ENCODE measurements around the gene BAMBI.

The BAMBI gene

DNA sequence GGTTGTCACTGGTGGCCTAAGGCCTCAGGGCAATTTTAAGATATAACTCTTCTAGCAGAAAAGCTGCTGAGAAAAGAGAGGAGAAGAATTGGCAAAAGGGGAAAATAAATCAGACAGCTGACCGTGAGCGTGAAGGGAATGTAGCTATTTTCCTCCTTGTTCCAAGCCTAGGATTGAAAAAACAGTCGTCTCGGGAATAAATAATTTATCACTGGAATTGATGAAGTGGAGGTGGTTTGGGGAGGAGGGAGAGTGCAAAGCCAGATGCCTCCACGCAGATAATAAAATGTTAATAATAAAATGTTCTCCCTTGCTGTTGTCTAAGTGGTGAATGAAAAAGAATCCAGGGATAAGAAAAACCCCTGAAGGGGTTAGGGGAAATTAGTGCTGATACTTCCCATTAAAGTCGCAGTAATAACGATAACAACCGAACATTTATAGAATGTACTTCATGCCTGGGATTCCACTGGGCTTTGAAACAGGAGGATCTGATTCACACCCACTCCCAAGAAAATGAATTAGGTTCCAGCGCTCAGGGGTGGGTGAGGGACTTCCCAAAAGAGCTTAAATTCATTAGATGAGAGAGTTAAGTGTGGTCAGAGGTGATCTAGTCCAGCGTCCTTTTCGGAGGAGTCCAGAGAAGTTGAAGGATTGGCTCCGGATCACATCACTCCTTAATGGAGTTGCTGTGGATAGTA lies 27.3 kb downstream of the BAMBI start:
- no peak for DNase-seq (ENCODE audit: low read depth in 2 of 2, low spot score in 1 of 2)

DNA sequence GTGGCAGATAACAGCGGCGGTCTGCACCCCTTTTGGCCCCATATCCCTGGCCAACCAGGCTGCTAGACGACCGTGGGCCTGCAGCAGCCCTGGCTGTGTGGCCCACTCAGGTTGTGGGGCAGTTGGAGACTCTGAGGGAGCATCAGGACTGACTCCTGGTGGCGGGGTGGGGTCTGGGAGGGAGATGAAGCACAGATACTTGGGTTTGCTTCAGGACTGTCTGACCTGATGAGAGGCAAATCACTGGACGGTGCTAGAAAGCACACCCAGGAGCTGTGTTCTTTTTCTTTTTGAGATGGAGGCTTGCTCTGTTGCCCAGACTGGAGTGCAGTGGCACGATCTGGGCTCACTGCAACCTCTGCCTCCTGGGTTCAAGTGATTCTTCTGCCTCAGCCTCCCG lies 28.2 kb downstream of the BAMBI start:
- no peak for DNase-seq (ENCODE audit: low read depth in 2 of 2, low spot score in 1 of 2)

DNA sequence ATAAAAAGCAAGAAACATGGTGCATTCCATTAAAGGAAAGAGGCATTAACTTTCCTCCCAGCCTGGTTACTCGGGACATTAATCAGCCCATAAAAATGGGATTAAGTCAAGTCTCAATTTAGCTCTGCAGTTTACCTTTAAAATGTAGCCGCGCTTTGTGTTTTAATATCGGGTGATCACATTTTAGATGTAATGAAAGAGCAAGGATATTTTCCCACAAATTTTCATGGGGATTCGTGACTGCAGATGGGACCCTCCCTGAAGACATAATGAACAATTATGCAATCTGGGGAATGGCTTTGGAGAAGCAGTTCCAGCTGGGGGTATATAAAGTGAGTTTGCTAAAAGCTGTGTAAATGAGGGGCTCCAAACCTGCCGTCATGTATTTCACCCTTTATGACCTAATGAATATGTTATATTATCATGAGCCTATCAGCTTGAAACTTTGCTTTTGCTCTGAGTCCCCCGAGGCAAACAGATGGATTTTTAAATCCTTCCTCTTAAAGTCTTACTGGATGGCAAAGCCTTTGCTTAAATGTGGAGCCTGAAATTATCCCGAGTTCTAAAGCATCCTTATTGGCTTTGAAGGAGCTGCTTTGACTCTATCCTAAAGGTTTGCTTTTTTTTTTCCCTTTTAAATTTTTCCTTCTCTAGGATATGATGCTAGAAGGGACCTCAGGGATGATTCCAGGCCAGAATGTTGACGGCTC lies 31.8 kb downstream of the BAMBI start:
- no peak for DNase-seq (ENCODE audit: low read depth in 2 of 2, low spot score in 1 of 2)

DNA sequence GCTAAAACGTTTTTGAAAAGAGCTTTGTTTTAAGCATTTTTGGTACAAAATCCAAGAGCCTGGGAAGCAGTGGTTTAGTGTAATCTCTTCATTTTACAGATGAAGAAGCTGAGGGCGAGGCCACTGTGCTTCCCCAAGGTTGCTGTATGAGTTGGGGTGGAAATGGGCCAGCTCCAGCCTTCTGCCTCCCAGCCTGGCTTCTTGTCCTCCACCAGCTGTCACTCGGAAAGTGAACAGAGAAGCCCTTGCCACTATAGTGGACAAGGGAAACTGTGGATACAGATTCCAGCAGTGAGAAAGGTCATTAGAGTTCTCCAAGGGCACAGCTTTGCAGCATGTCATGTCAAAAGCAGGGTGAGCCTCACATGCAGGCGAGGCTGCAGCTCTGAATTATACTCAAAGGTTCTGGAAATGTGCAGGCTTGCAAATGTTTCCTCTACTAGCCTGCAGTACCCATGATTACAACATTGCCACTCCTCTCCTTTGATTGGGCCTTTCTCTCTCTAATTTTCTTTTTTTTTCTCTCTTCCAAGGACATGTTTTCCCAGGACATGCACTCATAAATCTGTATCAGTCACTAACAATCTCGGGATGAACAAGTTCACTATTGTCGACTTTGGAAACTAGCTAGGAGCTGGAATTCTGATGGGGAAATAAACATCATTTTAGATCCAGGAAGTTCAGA lies 33.0 kb downstream of the BAMBI start:
- DNase-seq (ENCODE audit: low read depth in 2 of 2, low spot score in 1 of 2): no peak

DNA sequence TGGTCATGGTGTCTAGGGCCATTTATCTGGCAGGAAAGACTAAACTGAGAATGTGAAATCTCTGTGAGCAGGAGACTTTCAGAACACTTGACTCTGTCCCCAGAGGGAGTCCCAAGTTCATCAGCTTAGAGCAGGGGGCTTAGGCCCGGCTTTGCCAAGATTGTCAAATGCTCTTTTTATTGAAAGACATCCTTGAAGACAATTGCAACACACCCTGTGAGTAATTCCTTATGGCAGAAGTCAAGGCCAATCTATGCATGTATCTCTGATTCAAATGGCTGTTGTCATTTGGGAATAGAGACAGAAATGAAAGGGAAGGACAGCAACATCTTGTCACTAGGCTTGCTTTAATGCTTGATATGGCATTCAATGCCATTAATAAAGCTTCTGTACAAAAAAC lies 33.7 kb downstream of the BAMBI start:
- no peak for DNase-seq (ENCODE audit: low read depth in 2 of 2, low spot score in 1 of 2)

DNA sequence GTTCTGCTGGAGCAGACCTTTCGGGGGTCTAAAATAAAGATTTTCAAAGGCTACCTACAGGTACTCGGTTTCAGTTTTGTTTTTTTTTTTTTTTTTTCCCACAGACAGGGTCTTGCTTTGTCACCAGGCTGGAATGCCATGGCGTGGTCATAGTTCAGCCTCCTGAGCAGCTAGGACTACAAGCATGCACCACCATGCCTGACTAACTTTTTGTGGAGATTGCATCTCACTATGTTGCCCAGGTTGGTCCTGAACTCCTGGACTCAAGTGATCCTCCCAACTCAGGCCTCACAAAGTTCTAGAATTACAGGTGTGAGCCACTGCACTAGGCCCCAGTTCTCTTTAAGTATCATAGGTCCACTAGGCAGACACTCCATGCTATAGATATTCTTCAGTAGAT lies 34.5 kb downstream of the BAMBI start:
- DNase-seq (ENCODE audit: low read depth in 2 of 2, low spot score in 1 of 2): no peak

DNA sequence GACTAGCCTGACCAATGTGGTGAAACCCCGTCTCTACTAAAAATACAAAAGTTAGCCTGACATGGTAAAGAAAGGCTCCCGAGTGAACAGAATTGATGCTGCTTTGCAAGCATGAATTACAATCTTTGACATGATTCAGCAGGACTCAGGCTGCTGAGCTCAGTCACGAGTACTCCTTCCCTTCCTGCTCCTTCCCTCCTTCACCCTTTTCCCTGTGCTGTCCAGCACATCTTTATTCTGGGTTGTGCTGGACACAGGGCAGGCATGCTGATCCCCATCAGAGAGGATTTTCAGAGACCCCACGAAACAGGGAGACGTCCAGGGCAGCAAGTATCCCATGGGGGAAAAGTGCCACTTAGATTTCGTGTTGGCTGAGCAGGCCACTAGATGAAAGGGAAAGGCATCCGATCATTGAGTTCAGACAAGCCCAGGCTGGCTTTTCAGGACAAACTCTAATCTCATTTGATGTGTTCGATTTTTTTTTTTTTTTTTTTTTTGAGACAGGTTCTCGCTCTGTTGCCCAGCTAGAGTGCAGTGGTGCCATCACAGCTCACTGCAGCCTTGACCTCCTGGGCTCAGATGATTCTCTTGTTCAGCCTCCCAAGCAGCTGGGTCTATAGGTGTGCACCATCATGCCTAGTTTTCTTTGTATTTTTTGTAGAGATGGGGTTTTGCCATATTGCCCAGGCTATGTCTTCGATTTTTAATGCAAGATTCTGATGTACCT lies 36.5 kb downstream of the BAMBI start:
- no peak for DNase-seq (ENCODE audit: low read depth in 2 of 2, low spot score in 1 of 2)

DNA sequence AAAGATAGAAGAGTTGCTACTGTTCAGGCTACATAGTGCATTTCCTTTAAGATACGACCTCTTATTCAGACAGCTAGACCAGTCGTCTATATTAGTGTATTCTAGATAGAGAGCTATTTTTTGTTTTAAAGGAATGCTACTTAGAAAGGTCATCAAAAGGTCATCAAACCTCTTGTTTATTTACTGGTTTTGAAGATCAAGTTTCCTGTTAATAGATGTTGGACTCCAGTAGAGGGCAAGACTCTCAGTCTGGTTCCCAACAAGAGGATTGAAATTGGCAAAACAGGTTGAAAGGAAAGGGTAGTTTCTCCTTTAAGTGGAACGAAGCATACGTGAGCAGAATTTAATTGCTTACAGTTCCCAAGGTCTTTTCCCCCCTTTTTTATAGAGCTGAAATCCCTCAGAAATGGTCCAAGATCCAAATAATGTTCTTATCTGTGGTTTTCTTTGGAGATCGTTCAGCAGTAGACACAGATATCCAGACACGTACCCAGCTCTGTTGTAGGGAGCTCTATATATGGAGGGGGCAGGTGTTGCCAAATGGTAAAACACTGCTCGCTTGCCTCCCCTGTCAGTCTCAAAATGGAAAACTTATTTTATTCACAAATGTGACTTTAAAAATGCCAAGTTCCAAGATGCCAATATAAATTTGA lies 37.2 kb downstream of the BAMBI start:
- DNase-seq (ENCODE audit: low read depth in 2 of 2, low spot score in 1 of 2): no peak

DNA sequence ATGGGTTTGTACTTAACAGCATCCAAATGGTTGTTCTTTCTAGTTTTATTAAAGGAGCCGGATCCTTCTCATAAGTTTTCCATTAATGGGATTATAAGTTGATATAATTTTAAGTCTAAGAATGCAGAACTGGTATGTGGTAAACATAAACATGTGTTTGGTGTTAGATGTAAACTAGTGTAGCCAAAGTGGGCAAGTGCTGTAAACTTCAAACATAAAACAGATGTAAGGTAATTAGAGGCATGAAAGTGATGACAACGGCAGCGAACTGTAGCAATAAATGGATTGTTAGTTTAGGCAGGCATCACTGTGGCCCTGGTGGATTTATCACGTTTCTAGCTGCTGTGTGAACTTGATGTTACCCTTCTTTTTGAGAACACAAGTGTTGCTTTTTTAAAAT lies 37.9 kb downstream of the BAMBI start:
- no peak for DNase-seq (ENCODE audit: low read depth in 2 of 2, low spot score in 1 of 2)

DNA sequence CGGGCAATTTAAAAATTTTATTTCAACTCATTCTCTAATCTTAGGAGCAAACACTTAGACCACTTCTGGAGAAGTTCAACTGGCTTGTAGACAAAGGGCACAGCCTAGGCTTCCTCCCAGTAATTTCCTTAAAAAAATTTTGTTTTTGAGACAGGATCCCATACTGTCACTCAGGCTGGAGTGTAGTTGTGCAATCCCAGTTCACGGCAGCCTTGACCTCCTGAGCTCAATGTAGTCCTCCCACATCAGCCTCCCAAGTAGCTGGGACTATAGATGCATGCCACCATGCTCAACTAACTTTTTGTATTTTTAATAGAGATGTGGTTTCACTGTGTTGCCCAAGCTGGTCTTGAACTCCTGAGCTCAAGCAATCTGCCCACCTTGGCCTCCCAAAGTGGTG lies 38.4 kb downstream of the BAMBI start:
- no peak for DNase-seq (ENCODE audit: low read depth in 2 of 2, low spot score in 1 of 2)

DNA sequence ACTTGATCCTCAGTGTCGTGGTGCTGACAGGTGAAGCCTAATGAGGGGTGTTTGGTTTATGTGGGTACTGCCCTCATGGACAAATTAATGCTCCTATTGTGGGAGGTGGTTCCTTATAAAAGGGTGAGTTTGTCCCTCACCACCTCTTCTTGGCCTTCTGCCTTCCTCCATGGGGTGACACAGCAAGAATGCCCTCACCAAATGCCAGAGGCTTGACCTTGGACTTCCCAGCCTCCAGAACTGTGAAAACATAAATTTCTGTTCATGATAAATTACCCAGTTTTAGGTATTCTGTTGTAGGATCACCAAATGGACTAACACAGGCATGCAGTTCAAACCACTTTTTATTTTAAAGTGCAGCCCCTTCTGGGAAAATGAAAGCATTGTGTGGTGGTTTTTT lies 39.4 kb downstream of the BAMBI start:
- no peak for DNase-seq (ENCODE audit: low read depth in 2 of 2, low spot score in 1 of 2)

DNA sequence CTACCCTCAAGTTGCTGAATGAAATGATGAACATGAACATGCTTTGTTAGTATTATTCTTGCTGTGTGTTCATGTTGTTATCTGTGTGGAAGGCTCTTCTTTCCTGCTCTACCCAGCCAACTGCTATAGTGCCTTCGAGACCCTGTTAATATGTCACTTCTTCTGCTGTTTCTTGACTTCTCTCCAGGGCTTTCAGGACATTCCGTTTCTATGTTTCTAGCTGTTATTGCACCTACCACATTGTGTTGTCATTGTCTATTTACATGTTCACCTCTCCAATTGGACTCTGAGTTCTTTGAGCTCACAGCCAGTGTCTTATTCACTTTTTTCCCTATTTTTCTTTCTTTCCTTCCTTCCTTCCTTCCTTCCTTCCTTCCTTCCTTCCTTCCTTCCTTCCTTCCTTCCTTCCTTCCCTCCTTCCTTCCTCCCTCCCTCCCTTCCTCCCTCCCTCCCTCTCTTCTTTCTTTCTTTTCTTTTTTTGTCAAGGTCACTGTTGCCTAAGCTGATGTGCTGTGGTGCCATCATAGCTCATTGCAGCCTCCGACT lies 40.4 kb downstream of the BAMBI start:
- DNase-seq (ENCODE audit: low read depth in 2 of 2, low spot score in 1 of 2): no peak

DNA sequence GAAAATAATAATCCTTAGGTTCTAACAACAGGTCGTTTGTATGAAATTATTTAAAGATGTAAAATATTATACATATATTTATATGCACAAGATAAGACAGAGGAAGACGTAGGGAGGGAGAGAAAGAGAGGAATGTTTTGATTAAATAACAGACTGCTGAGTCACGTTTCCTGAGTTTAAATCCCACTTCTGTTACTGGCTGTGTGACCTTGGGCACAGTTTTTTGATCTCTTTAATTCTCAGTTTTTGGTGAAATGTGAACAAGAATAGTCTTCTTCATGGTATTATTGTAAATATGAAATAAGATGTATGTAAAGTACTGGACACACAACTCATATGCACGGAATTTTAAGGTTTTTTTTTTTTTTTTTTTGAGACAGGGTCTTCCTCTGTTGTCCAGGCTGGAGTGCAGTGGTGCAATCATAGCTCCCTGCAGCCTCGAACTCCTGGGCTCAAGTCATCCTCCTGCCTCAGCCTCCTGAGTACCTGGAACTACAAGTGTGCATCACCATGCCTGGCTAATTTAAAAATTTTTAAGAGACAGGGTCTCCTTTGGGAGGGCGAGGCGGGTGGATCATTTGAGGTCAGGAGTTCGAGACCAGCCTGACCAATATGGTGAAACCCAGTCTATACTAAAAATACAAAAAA lies 42.6 kb downstream of the BAMBI start:
- no peak for DNase-seq (ENCODE audit: low read depth in 2 of 2, low spot score in 1 of 2)

DNA sequence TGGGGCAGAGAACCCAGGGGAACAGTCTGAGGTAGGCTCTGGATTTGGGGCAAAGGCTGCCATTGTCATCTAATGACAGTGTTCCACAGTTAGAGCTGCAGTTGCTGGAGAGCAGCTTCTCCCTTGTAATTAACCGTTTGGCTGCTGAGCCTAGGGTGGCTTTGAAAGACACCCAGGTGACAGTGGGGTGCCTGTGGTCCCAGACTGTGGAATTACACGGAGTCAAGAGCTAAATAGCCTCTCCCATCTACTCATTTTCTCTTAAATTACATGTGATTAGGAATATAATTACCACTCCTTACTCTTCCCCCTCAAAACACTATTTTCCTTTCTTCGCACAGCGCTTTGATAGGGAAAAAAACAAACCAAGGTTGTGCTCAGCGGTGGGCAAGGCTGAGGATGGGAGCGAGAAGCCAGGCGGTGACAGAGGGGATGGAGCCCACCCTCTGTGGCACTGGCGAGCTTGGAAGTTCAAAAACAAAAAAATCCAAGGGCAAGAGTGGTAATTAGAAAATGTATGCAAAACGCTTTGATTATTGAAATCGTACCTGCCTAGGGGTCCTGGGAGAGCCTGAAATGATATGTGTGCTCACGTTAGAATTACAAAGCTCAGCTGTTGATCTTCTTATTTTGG lies 44.1 kb downstream of the BAMBI start:
- DNase-seq (ENCODE audit: low read depth in 2 of 2, low spot score in 1 of 2): no peak

DNA sequence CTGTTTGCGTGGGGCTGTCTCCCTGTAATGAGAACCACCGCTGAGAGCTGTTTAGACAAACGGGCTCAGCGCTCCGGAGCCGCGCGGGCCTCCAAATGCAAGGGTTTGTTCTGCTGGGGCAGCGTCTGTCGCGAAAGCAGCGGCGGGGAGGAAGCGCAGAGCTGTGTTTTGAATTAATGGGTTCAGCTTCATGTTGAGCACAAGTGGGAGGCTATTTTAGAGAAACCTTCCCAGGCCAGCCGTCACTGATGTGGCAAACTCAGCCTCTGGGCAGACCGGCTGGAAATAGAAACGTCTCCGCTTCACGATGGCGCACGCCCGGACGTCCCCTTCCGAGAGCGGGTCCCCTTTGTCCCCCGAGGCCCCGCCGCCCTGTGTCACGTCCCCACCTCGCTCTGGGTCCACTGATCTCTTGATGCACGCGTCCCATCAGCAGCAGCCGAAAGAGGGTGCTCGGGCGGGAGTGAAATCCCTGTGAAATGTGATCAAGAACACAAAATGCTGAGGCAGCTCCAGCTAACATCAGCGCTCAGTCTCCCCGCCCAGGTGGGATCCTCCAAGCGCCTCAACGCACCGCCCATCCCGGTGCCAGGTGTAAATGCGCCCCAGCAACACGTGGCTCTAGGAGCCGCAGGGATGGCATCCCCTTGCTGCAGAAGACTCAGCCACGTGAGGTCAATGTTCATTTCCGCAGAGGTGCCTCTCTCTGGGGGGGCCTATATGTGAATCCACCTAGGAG lies 44.9 kb downstream of the BAMBI start:
- no peak for DNase-seq (ENCODE audit: low read depth in 2 of 2, low spot score in 1 of 2)

DNA sequence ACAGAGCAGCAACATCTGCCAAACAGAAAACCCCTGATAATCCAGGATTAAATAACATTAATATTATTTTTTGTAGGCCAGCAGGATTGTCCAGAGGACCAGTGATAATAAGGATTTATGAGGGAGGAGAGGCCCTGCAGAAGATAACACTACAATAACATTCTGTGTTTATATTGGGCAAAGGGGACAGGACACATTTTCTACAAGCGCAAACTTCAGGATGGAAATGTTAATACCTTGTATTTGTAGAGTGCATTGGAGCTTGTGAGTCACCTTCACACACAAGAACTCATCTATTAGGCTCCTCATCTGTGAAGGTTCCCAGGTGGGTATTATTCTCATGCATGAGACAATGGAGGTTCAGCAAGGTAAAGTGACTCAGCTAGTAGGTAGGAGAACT lies 51.0 kb downstream of the BAMBI start:
- DNase-seq (ENCODE audit: low read depth in 2 of 2, low spot score in 1 of 2): no peak

DNA sequence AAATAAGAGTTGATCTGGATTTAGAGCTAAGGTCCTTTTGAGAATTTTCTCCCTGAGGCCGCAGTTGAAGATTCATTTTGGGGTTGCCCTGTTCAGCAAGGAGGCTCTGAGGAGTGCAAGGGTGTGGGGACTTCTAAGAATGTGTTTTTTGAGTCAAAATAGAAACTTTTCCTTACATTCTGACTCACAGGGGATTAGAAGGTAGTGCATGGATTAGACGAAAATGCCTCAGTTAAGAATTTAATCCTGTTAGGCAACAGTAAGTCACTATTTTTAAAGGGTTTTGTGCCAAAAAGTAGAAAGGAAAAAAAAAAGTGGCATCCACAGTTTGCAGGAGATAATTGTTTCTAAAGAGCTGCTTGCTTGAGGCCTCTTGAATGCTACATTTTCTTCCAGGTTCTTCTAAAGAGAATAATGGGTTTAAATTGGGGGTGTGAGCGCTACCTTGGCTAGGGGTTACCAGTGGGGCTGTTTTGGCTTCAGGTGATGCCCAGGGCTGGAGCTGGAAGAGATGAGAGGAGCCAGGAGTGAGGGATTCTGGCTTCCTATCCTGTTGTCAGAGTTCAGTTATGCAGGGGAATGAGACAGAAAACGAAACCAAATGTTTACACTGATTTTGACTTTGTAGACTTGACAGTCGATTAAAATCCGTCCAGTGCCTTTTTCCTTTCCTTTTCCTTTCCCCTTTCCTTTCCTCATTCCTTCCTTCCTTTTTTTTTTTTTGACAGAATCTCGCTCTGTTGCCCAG lies 52.9 kb downstream of the BAMBI start:
- DNase-seq (ENCODE audit: low read depth in 2 of 2, low spot score in 1 of 2): no peak

DNA sequence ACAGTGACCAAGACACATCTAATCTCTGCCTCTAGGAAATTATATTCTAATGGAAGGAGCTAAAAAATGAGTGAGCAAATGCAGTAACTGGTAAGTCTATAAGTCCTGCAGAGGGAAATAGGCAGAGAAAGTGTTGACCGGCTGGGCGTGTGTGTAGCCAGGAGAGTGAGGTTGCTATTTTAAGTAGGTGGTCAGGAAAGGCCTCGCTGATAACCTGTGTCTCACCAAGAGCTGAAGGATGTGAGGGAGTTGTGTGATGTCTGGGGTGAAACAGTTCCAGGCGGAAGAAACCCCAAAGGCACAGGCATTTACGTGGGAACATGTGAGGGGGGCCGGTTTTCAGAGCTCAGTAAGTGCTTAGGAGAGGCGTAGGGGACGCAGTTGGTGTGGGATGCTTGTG lies 54.8 kb downstream of the BAMBI start:
- no peak for DNase-seq (ENCODE audit: low read depth in 2 of 2, low spot score in 1 of 2)
